IMR-90 (cell line): ENCODE measurements around the gene IMMP1L. TPM values are rescaled to one million over a fixed set of nuclear protein-coding genes. Genes with fewer than 3 reads are reported as not detected.

Experiments used
- ATAC-seq: fragments of 200-7000 bp; cut with Tn5 transposase; 2 replicates; pipeline ENCODE4 v1.9.1; 2020; ENCODE audit warnings: low read depth, mild to moderate bottlenecking, moderate library complexity
- BruUV-seq: library from RNA; stranded (reverse); fragments of 400-500 nt; replicated peaks from 2 replicates; lab custom pipeline; 2021; lab: Mats Ljungman, UMichigan
- CTCF ChIA-PET: fragments of 300-600 bp; formaldehyde crosslinking; extraction: SDS; loops from one replicate; lab custom pipeline; 2021; ENCODE audit warnings: antibody characterized with exemption; lab: Yijun Ruan, JAX
- POLR2A ChIA-PET: fragments of 300-600 bp; sonication (Branson Sonifier 250); formaldehyde crosslinking; loops from one replicate; lab custom pipeline; 2022; ENCODE audit warnings: antibody characterized with exemption; ENCODE audit not compliant: unreplicated experiment; lab: Charles Lee
- DNase-seq: peaks from one replicate; pipeline ENCODE4 v3.0.0; 2013
- H2AFZ ChIP-seq: replicated peaks from 2 replicates; pipeline ENCODE3; 2013; ENCODE audit warnings: low read length, mild to moderate bottlenecking; ENCODE audit not compliant: poor library complexity
- H2AK5ac ChIP-seq: 2 replicates; pipeline ENCODE4 v1.6.1; 2013; ENCODE audit warnings: low read depth, low read length, inconsistent platforms
- H2AK9ac ChIP-seq: replicated peaks from 2 replicates; pipeline ENCODE3; 2013; ENCODE audit warnings: mild to moderate bottlenecking, low read depth, low read length, moderate library complexity; ENCODE audit not compliant: poor library complexity
- H2BK120ac ChIP-seq: 2 replicates; pipeline ENCODE4 v1.6.1; 2013; ENCODE audit warnings: low read depth, low read length, inconsistent platforms
- H2BK15ac ChIP-seq: 3 replicates; pipeline ENCODE4 v1.6.1; 2013; ENCODE audit warnings: low read depth, low read length, inconsistent platforms
- H2BK20ac ChIP-seq: 2 replicates; pipeline ENCODE4 v1.6.1; 2013; ENCODE audit warnings: low read depth, mild to moderate bottlenecking, inconsistent platforms, low read length, moderate library complexity
- H2BK5ac ChIP-seq: 2 replicates; pipeline ENCODE4 v1.6.1; 2013; ENCODE audit warnings: mild to moderate bottlenecking, low read depth, low read length, inconsistent platforms; ENCODE audit not compliant: poor library complexity, severe bottlenecking
- H3K14ac ChIP-seq: replicated peaks from 2 replicates; pipeline ENCODE4 v1.6.1; 2013; ENCODE audit warnings: low read depth, low read length, inconsistent platforms
- H3K18ac ChIP-seq: 2 replicates; pipeline ENCODE4 v1.6.1; 2013; ENCODE audit warnings: low read depth, low read length, control low read depth
- H3K23ac ChIP-seq: 2 replicates; pipeline ENCODE4 v1.6.1; 2013; ENCODE audit warnings: low read depth, low read length, inconsistent platforms
- H3K27ac ChIP-seq: 2 replicates; pipeline ENCODE4 v1.5.1; 2013; ENCODE audit warnings: mild to moderate bottlenecking, control low read depth, low read length; ENCODE audit not compliant: insufficient read depth
- H3K27me3 ChIP-seq: 2 replicates; pipeline ENCODE4 v1.6.1; 2013; ENCODE audit warnings: low read length; ENCODE audit not compliant: control insufficient read depth, insufficient read depth
- H3K36me3 ChIP-seq: 2 replicates; pipeline ENCODE4 v1.6.1; 2013; ENCODE audit warnings: low read length, mixed read lengths; ENCODE audit not compliant: control insufficient read depth, insufficient read depth
- H3K4ac ChIP-seq: 2 replicates; pipeline ENCODE4 v1.6.1; 2013; ENCODE audit warnings: low read depth, low read length, inconsistent platforms
- H3K4me1 ChIP-seq: 2 replicates; pipeline ENCODE4 v1.6.1; 2013; ENCODE audit warnings: low read length, mixed read lengths; ENCODE audit not compliant: control insufficient read depth, insufficient read depth
- H3K4me2 ChIP-seq: 2 replicates; pipeline ENCODE4 v1.6.1; 2013; ENCODE audit warnings: low read depth, mild to moderate bottlenecking, control low read depth, low read length, moderate library complexity
- H3K4me3 ChIP-seq: 2 replicates; pipeline ENCODE4 v1.5.1; 2013; ENCODE audit warnings: low read depth, mild to moderate bottlenecking, control low read depth, low read length, moderate library complexity; ENCODE audit not compliant: insufficient read depth
- H3K56ac ChIP-seq: 2 replicates; pipeline ENCODE4 v1.6.1; 2013; ENCODE audit warnings: low read length, inconsistent platforms; ENCODE audit not compliant: insufficient read depth; ENCODE audit errors: extremely low read depth
- H3K79me1 ChIP-seq, 2 experiments: 2 replicates each; pipeline ENCODE4 v1.6.1; 2013; ENCODE audit warnings: low read length in 2 of 2, inconsistent platforms in 1 of 2, low read depth in 1 of 2
- H3K9ac ChIP-seq: 2 replicates; pipeline ENCODE4 v1.6.1; 2013; ENCODE audit warnings: low read depth, low read length, control low read depth
- H3K9me1 ChIP-seq: 2 replicates; pipeline ENCODE4 v1.6.1; 2013; ENCODE audit warnings: low read length, inconsistent platforms; ENCODE audit not compliant: insufficient read depth
- H3K9me3 ChIP-seq: 2 replicates; pipeline ENCODE4 v1.6.1; 2013; ENCODE audit warnings: low read length; ENCODE audit not compliant: control insufficient read depth, insufficient read depth
- H4K20me1 ChIP-seq: 2 replicates; pipeline ENCODE4 v1.6.1; 2013; ENCODE audit warnings: low read length, inconsistent platforms; ENCODE audit not compliant: insufficient read depth
- H4K5ac ChIP-seq: 2 replicates; pipeline ENCODE4 v1.6.1; 2013; ENCODE audit warnings: mild to moderate bottlenecking, low read depth, low read length, control low read depth
- H4K8ac ChIP-seq, 2 experiments: 2 replicates each; pipeline ENCODE4 v1.6.1; 2013; ENCODE audit warnings: low read depth in 2 of 2, low read length in 2 of 2, control low read depth in 1 of 2, inconsistent platforms in 1 of 2
- H4K91ac ChIP-seq: 2 replicates; pipeline ENCODE4 v1.6.1; 2013; ENCODE audit warnings: low read depth, low read length, inconsistent platforms; ENCODE audit not compliant: insufficient read depth
- BHLHE40 ChIP-seq: fragments of 150-350 bp; IDR thresholded peaks from 2 replicates; pipeline ENCODE4 v1.6.1; 2016; ENCODE audit warnings: mild to moderate bottlenecking, low read depth, low read length
- CEBPB ChIP-seq: IDR thresholded peaks from 2 replicates; pipeline ENCODE4 v1.6.1; 2012; ENCODE audit warnings: low read depth, low read length, improper control_type of control experiment
- CHD1 ChIP-seq: IDR thresholded peaks from 2 replicates; pipeline ENCODE4 v1.6.1; 2012; ENCODE audit warnings: low read depth, low read length, improper control_type of control experiment
- CTCF ChIP-seq: conservative IDR thresholded peaks from 2 replicates; pipeline ENCODE4 v1.5.1; 2012; ENCODE audit warnings: mild to moderate bottlenecking, low read depth, low read length, improper control_type of control experiment
- ELK1 ChIP-seq: fragments of 150-350 bp; IDR thresholded peaks from 2 replicates; pipeline ENCODE4 v1.6.1; 2016; ENCODE audit warnings: low read depth, mild to moderate bottlenecking, low read length, moderate library complexity, borderline replicate concordance
- FOS ChIP-seq: fragments of 150-350 bp; IDR thresholded peaks from 2 replicates; pipeline ENCODE4 v1.6.1; 2016; ENCODE audit warnings: low read depth, low read length
- MAFK ChIP-seq: IDR thresholded peaks from 2 replicates; pipeline ENCODE4 v1.6.1; 2012; ENCODE audit warnings: low read depth, low read length, improper control_type of control experiment
- MAZ ChIP-seq: IDR thresholded peaks from 2 replicates; pipeline ENCODE4 v1.6.1; 2012; ENCODE audit warnings: low read depth, mild to moderate bottlenecking, low read length, improper control_type of control experiment, moderate library complexity, borderline replicate concordance
- MXI1 ChIP-seq: IDR thresholded peaks from 2 replicates; pipeline ENCODE4 v1.6.1; 2012; ENCODE audit warnings: low read depth, mild to moderate bottlenecking, low read length, moderate library complexity, borderline replicate concordance
- NFE2L2 ChIP-seq: fragments of 150-350 bp; IDR thresholded peaks from 2 replicates; pipeline ENCODE4 v1.6.1; 2016; ENCODE audit warnings: low read depth, mild to moderate bottlenecking, low read length
- POLR2A ChIP-seq: IDR thresholded peaks from 2 replicates; pipeline ENCODE4 v1.6.1; 2012; ENCODE audit warnings: mild to moderate bottlenecking, low read depth, low read length
- RAD21 ChIP-seq: IDR thresholded peaks from 2 replicates; pipeline ENCODE4 v1.6.1; 2012; ENCODE audit warnings: low read length, improper control_type of control experiment
- RCOR1 ChIP-seq: IDR thresholded peaks from 2 replicates; pipeline ENCODE4 v1.6.1; 2012; ENCODE audit warnings: mild to moderate bottlenecking, low read length, improper control_type of control experiment; ENCODE audit not compliant: insufficient replicate concordance
- RFX5 ChIP-seq: IDR thresholded peaks from 2 replicates; pipeline ENCODE4 v1.8.0; 2012; ENCODE audit warnings: low read depth, mild to moderate bottlenecking, low read length, moderate library complexity
- SMC3 ChIP-seq: fragments of 150-350 bp; IDR thresholded peaks from 2 replicates; pipeline ENCODE4 v1.6.1; 2016; ENCODE audit warnings: low read depth, mild to moderate bottlenecking, antibody characterized with exemption, low read length, moderate library complexity
- USF2 ChIP-seq: fragments of 150-350 bp; IDR thresholded peaks from 2 replicates; pipeline ENCODE4 v1.6.1; 2017; ENCODE audit warnings: mild to moderate bottlenecking, antibody characterized with exemption, low read length, low read depth
- WGBS, 2 experiments: methylation state at CpG; one replicate each; pipeline versions ENCODE4 v1.1.5 to v1.1.7; 2013; ENCODE audit warnings: missing lambda C conversion rate in 2 of 2; ENCODE audit not compliant: insufficient read length in 1 of 2; ENCODE audit errors: extremely low coverage in 2 of 2; 5-methylcytosine and 5-hydroxymethylcytosine counted together
- dilution Hi-C: fragments of 300-500 bp; cut with HindIII; formaldehyde crosslinking; loops from one replicate; pipeline ENCODE4 v1.14.3; 2018; ENCODE audit warnings: low sequenced_read_pairs; ENCODE audit not compliant: unreplicated experiment
- in situ Hi-C: fragments of 300-500 bp; cut with MboI; formaldehyde crosslinking; loops from 3 replicates; pipeline ENCODE4 v1.14.3; 2019; ENCODE audit warnings: low sequenced_read_pairs, inconsistent platforms, mixed read lengths
- intact Hi-C: fragments of 100-400 bp; cut with micrococcal nuclease; formaldehyde crosslinking; loops from 2 replicates; pipeline ENCODE4 v1.10.0; 2022
- polyA plus RNA-seq, 3 experiments: library from polyadenylated mRNA; depleted of rRNA; stranded (reverse); fragments of >200 nt; gene quantifications; 2 replicates each; pipeline ENCODE4 v1.2.3, GENCODE V29; 2012; ENCODE audit warnings: low replicate concordance in 1 of 3
- total RNA-seq: library from RNA; depleted of rRNA; stranded (reverse); fragments of >200 nt; gene quantifications from 2 replicates; pipeline ENCODE4 v1.2.3, GENCODE V29; 2012

The IMMP1L gene
- total and polyA plus RNA-seq, 2 of the 4 experiments (the other 2 are of a cell fraction) = 5.0 to 10.7 TPM

- Histone ChIP-seq H2BK20ac (no peak overlapping the region), H3K4ac (no peak overlapping the region), H3K27me3 (no peaks in the 10 kb centered on the region), H3K56ac (no peak overlapping the region), H3K4me2 (no peak overlapping the region), H4K8ac (no peak overlapping the region), H3K36me3 (no peaks in the 10 kb centered on the region), H2AK9ac (no peak overlapping the region), H3K9me3 (no peaks in the 10 kb centered on the region), H4K20me1 (peaks cover 3% of the 10 kb centered on the region; the same call in 1 of the 2 replicates), H3K9me1 (peaks cover 10% of the 10 kb centered on the region; the same call in 1 of the 2 replicates), H3K4me1 (0 out of 2 replicates have a peak, but pooled peaks cover 3% of the 10 kb centered on the region), H3K9ac (no peak overlapping the region), H3K4me3 (no peak overlapping the region), H3K18ac (no peak overlapping the region), H3K14ac (no peak overlapping the region), H4K5ac (no peak overlapping the region), H2BK5ac (no peak overlapping the region), H2BK120ac (no peak overlapping the region), H3K27ac (no peak overlapping the region), H4K91ac (no peak overlapping the region), H3K23ac (no peak overlapping the region), H2BK15ac (no peak overlapping the region), H2AFZ (no peak overlapping the region), H2AK5ac (no peak overlapping the region), H3K79me1 (no peaks in the 10 kb centered on the region; a peak in 1 of 4 replicates)
- ChIA-PET CTCF (no interaction called here), POLR2A (no interaction called here)
- intact Hi-C loops = no loop called here
- TF ChIP-seq MXI1 (no peak), FOS (no peak), ELK1 (no peak), CHD1 (no peak), RCOR1 (no peak), MAFK (no peak), CTCF (no peak), RAD21 (no peak), MAZ (no peak), NFE2L2 (no peak), POLR2A (no peak), RFX5 (no peak), SMC3 (no peak), USF2 (no peak), CEBPB (no peak), BHLHE40 (no peak)
- ATAC-seq = no peak
- dilution Hi-C loops = no loop called here
- in situ Hi-C loops = no loop called here
- DNase-seq = no peak
- BruUV-seq = no TSS peak
- no CpG with 5 or more reads among the region's 1 CpG for WGBS, 2 experiments
These were observed 92.1 kb downstream of the IMMP1L start for GRCh38 chr11:31417357-31417756.
